ENCODE results near the gene GLDC.
"Not testable (repeated sequence)": the region's sequence is repeated elsewhere in the genome, so short reads cannot be mapped to it uniquely, and the experiment has no call there.

Gene GLDC

DNA sequence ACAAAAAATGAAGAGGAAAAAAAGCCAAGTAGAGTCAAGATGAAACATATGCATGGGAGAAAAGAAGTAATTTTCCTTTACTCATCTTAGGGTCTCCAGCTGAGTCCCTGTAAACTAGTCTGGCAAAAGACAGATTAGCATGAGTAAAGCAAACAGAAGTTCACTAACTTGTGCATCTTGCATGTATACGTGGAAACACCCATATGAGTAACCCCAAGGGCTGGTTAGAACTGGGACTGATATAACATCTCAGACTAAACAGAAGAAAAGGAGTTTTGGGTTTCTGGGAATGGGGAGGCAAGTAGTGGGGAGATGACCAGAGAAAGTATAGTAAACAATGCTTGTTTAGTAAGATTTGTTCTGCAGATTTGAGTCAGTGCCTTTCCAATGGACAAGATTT is 20.1 kb upstream of the GLDC start:
- in situ Hi-C loops (cut with MboI; ENCODE audit: low sequenced_read_pairs): no loop called here

DNA sequence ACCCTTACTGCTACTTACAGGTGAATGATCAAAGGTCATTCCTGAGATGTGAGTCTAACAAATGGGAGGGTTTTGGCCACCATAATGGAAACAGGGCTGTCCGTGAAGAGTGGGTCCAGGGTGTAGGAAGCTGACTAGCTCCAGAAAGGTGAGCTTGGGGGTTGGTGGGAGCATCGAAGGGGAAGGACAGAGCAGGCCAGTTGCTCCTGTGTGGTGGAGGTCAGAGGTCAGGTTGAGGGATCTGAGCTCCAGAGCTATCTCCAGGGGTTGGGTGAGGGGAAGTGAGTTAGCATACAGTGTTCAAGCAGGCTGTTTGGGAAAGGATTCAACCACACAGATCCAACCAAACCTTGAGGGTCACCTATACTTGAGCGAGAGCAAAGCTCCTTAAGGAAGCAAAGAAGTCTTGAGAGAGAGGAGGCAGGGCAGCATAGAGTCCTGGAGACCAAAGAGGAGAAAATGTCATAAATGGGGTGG is 18.7 kb upstream of the GLDC start:
- in situ Hi-C loops (cut with MboI; ENCODE audit: low sequenced_read_pairs): no loop called here

DNA sequence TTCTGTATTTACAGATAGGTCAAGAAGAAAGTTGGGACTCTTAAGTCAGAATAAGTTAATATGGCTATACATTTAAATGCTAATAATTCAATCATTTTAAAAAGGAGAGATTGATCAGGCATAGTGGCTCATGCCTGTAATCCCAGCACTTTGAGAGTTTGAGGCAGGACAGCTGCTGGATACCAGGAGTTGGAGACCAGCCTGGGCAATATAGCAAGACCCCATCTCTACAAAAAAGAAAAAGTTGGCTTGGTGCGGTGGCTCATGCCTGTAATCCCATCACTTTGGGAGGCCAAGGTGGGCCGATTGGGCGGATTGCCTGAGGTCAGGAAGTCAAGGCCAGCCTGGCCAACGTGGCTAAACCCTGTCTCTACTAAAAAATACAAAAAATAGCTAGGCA is 15.0 kb upstream of the GLDC start:
- in situ Hi-C loops (cut with MboI; ENCODE audit: low sequenced_read_pairs): no loop called here

DNA sequence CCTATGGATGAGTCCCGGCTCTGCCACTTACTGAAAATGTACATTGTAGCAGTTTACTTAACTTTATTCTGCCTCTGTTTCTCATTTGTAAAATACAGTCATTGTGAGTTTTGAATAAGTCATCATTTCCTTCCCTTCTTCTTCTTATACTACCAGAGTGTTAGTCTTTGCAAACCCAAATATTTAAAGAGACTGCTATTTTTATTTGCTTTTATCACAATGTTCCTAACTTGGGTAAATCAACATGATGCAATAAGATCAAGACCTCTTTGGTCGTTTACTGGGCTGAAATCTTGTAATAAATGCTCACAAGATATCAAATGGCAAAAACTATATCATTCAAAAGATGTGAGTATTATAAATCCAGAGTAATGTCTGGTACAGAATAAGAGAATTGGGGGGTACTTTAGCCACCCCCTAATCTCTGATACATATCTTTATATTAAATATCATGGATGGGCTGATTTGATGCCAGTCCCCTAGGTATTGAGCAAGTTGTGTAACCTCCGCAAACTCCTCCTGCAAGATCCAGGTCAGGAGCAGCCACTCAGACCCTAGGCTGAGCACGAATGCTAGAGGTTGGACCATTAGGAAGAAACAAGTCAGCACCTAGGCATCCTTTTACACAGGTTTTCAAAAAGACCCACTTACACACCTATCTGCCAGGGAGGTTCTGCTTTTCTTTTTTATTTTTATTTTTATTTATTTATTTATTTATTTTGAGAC is 13.3 kb upstream of the GLDC start:
- in situ Hi-C loops (cut with MboI; ENCODE audit: low sequenced_read_pairs): no loop called here

DNA sequence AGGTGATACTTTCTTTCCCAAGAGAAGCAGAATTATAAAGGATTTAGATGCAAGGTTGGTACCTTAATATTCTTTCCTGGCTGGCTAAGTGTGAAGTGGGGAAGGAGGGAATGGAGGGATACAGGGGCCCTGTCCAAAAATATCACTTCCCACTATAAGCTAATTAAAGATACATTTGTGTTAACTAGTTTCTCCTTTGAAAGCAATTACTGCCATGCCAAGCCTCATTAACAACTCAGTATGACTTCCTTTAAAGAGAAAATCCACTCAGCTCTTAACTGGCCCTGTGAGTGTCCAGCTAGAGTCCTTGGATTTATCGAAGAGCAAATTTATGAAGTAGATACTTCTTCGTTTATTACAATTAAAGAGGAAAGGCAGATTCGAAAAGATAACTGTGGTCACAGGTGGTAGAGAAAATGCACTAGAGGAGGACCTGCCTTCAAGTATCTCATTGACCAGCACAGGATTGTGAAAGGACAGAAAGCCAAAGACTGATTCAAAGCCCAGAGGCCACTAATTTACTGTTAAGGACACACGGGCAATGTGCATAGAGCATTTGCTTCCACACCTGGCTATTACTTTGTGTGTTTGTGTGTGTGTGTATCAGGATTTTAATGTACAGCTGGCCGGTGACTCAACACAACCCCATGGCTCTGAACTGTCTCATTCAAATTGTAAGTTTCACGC is 11.2 kb upstream of the GLDC start:
- in situ Hi-C loops (cut with MboI; ENCODE audit: low sequenced_read_pairs): no loop called here

DNA sequence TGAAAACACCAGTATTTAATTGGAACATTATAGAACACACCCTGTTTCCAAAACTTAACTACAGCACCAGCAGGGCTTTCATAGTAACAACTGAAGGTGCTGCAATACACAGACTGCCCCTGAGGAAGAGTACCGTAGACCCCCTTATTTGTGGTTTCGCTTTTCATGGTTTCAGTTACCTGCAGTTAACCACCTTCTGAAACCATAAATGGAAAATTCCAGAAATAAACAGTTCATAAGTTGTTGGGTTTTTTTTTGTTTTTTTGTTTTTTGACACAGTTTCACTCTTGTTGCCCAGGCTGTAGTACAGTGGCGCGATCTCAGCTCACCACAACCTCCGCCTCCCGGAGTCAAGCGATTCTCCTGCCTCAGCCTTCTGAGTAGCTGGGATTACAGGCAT is 9.5 kb upstream of the GLDC start:
- in situ Hi-C loops (cut with MboI; ENCODE audit: low sequenced_read_pairs): no loop called here

DNA sequence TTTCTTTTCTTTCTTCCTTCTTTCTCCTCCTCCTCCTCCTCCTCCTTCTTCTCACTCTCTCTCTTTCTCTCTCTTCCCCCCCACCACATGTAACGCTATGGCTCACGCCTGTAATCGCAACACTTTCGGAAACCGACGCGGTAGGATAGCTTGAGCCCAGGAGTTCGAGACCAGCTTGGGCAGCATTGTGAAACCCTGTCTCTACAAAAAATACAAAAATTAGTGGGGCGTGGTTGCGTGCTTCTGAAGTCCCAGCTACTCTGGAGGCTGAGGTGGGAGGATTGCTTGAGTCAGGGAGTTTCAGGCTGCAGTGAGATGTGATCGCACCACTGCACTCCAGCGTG is 736 bp upstream of the GLDC start:
- in situ Hi-C loops (cut with MboI; ENCODE audit: low sequenced_read_pairs): no loop called here

DNA sequence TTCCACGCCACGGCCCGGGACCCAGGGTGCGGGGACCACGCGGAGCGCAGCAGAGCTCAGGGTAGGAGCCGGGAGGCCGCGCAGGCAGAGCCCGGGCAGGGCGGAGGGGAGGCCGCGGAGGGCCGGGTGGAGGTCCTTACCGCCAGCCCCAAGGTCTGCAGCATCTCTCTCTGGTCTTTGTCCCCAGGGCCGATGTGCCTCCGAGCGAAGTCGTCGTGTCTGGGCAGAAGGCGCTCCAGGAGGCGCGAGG is 499 bp downstream of the GLDC start:
- in situ Hi-C loops (cut with MboI; ENCODE audit: low sequenced_read_pairs): not testable (repeated sequence)

DNA sequence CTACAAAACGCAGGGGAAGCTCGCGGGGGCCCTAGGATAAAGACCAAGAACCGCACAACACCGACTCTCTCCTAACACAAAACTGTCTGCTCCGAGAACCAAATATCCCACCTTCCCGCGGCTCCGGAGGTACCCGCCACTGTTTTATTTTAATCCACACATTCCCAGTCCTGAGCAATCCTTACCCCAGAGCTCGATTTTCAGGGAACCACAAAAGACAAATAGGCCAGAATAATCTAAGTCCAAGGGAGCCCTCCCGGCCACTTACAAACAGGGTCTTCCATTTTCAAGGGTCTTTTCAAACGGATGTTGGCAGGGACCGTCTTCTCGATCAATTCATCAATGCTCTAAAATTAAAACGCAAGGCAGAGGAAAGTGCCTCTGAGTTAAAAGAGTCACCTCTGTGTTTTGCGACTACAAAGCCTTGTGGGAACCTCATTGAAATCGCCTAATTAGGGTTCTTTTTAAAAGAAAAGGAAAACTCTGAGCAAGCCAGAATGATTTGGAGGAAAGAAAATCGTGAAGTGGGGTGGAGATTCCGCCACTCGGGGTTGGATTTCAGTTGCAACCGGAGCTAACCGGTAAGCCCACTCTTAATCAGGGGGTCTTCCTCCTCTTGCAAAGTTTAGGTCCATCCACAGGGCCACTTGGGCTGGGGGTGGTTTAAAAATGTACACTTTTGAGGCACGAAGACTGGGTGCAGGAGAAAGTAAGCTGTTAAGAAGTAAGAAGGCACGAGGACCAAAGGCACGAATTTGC is 1.0 kb downstream of the GLDC start:
- in situ Hi-C loops (cut with MboI; ENCODE audit: low sequenced_read_pairs): no loop called here

DNA sequence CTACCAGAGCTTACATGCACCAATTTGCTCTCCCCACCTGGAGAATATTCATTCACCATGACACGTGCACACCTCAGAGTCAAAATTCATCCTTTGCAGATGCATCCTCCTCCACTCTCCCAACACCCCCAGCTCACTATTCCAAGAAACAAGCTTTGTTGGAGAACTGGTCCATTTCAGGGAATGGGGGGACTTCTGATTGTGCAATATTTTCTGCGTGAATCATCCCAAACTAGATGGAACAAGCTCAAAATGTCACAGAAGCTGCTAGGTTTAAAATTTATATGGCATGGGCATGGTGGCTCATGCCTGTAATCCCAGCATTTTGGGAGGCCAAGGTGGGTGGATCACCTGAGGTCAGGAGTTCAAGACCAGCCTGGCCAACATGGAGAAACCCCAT is 3.6 kb downstream of the GLDC start:
- in situ Hi-C loops (cut with MboI; ENCODE audit: low sequenced_read_pairs): no loop called here

DNA sequence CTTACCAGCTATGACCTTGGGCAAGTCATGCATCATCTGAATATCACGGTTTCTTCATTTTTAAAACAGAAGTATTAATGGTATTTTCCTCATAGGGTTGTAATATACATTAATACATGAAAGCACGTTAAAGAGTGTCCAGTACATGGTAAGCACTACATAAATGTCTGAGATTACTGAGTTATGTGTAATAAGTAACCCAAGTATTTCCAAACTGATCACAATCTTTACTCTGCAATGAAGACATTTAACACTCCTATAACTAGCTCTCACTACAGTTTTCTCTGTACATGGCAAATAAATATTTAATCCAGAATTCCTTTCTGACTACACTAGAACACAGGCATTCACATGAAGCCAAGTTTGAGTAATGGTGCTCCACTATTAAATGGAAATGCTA is 4.0 kb downstream of the GLDC start:
- in situ Hi-C loops (cut with MboI; ENCODE audit: low sequenced_read_pairs): no loop called here

DNA sequence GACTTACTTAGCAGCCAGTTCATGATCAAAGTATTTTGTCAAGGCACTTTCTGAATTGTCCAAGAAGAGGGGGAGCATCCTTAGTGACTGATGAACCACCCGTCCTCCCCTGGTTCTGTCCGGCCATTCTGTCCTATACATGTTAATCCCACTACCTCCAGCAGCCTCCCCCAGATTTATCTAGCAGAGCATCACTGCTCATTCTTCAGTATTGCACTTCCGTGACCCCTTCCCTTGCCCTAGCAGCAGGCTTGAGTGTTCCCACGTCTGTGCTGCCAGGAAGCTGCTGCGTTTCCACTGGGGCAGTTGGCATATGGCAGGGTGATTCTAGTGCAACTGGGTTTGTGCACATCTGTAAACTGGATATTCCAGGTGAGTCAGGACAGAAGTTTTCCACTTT is 4.5 kb downstream of the GLDC start:
- in situ Hi-C loops (cut with MboI; ENCODE audit: low sequenced_read_pairs): no loop called here

DNA sequence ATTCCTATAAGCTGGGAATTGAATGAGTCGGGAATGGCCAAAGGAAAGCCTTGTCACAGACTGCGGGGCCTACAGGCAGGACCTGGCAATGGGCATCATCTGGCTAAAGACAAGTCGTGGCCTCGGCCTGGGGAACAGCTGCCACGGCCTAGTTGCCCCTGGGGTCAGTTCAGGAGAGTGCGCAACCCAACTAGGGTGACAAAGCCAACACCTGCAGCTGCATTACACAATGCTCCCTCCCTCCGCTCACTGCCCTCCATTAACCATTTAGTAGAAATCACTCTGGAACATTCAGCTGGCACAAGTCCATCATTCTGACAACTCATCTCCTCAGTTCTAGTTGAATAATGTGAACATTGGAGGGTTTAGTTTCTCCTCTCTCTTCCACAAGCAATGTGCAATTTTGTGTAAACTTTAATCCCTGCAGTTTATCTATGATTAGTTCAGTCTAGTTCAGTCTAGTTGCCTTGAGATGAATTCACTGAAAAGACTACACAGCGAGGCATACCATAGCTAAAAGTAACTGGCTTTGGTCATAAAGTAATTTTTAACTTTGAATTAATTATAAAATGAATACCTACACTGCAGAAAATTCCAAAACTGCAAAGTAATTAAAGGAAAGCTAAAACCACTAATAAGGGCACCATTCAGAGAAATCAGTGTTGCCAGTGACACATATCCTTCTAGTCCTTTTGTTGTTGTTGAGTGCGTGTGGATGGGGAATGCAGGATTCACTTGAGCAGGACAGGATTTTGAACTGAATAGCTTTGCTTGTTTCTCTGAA is 5.1 kb downstream of the GLDC start:
- in situ Hi-C loops (cut with MboI; ENCODE audit: low sequenced_read_pairs): no loop called here

DNA sequence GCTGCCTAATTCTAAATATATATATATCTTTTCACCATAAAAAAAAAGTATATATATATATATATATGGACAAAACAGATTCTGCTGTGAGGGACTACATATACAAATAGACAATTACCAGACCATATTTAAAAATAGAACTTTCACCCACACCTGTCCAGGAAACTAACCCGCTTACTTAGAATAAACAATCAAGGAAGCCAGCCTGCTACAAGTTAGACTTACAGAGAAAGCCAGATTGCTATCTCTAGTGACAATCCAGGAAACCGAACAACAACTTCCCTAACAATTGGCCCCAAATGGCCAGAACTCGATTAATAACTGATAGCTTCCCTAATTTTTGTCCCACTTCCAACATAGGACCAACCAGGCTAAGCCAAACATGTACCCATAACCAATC is 5.9 kb downstream of the GLDC start:
- in situ Hi-C loops (cut with MboI; ENCODE audit: low sequenced_read_pairs): no loop called here

DNA sequence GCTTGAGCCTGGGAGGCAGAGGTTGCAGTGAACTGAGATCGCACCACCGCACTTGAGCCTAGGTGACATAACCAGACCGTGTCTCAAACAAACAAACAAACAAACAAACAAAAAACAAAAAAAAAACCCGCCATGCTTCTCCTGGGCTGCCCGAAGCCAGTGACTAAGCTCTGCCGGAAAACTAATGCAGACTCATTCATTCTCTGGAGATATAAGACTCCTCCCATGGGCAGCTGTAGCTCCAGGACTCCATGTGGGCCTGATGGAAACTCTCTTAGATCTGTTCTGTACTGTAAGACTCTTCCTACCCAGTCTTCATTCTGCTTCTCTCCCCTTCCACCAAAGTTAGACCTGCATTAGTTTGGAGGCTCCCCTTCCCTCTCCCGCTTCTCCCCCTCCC is 11.1 kb downstream of the GLDC start:
- in situ Hi-C loops (cut with MboI; ENCODE audit: low sequenced_read_pairs): no loop called here

DNA sequence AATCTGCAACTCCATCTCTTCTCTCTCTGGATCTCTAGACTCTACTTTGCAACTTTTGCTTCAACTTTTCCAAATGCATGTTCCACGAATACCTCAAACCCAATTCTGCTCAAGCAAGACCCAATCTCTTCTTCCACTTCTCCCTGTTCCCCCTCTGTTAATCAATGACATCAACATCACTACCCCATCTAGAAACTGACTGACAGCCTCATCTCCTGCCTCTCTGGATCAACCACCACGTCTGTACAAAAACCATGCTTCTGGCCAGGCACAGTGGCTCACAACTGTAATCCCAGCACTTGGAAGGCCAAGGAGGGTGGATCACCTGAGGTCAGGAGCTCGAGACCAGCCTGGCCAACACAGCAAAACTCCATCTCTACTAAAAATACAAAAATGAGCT is 12.2 kb downstream of the GLDC start:
- in situ Hi-C loops (cut with MboI; ENCODE audit: low sequenced_read_pairs): no loop called here

DNA sequence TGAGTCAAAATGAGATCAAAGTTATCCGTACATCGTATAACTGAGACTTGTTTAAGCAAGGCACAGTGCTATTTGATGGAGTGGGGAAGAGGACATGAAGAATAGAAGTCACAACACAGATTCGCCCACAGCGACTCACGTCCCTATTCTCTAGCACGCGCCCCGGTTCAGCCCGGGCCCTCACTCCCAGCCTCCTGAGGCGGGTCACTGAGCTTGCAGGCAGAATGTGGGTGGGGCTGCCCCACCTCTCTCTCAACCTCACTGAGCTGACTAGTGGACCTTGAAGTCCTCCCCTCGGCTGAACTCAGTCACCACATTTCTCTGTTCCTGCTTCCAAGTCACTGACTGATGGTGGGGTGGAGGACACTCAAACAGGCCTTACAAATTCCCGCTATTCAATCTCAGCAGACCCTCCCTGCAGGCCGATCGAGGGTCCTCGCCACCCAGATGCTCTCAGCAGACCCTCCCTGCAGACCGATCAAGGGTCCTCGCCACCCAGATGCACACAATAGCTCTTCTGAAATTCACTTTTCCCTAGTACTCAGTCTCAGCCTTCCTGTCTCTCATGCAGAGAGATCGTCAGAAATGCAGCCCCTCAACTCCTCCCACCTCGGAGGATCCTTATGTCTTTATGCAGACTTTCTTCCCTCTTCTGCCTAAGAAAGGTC is 12.9 kb downstream of the GLDC start:
- in situ Hi-C loops (cut with MboI; ENCODE audit: low sequenced_read_pairs): no loop called here

DNA sequence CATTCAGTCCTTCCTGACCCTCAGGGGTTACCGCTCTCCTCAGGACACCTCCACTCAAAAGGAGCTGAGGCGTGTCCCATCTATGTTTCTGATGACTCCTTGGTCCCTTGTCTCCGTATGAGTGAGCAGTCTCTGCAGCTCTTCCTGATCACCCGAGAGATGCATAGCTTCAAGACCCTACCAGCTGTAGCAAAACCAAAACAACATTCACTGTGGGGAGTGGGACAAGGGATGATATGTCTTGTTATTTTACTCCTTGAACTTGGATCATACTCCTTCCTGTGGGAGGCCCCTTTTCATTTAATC is 14.4 kb downstream of the GLDC start:
- in situ Hi-C loops (cut with MboI; ENCODE audit: low sequenced_read_pairs): no loop called here

DNA sequence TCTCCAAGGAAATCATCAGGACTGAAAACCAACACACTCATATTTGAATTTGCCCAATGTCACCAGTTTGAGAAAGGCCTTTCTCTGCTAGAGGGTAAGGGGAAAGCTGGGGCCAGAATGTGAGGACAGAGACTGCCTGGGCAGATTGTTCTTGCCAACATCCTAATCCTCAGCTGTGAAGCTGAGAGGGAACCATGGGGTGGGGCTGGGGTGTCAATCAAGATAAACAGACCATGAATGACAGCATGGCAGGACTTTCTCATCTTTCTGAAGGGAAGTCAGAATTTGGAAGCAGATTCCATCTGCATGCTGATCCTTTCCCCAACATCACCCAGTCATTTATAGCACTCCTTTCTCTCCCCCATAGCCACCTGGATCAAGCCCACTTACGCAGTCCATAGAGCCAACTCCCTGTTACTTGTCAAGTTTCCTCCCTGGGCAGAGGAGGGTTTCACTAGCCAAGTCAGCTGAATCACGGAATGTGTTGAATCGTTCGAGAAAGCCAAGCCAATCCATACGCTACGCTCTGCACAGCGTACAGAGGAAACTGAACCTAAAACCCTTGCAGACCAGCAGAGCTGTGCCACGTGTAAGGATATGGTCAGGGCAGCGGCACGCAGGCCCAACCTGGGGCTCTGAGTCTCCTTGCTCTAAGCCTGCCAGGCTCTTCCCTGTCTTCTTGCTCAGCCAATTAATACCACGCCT is 14.9 kb downstream of the GLDC start:
- in situ Hi-C loops (cut with MboI; ENCODE audit: low sequenced_read_pairs): no loop called here

DNA sequence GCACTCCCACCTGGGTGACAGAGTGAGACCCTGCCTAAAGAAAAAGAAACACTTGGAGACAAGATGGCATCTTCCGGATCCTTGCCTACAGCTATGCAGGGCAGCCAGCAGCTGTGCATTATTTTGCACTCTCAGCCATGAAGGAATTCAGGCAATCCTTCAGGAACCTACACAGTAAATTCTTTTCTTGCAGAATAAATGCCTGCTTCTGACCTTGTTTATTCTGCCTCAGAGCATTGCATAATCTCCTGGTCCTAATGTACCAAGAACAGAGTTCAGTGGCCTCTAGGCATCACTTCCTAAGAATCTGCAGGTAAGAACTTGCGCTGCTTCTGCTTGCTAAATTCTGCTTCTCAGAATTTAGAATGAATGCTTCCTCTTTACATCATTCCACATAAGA is 16.8 kb downstream of the GLDC start:
- in situ Hi-C loops (cut with MboI; ENCODE audit: low sequenced_read_pairs): no loop called here

DNA sequence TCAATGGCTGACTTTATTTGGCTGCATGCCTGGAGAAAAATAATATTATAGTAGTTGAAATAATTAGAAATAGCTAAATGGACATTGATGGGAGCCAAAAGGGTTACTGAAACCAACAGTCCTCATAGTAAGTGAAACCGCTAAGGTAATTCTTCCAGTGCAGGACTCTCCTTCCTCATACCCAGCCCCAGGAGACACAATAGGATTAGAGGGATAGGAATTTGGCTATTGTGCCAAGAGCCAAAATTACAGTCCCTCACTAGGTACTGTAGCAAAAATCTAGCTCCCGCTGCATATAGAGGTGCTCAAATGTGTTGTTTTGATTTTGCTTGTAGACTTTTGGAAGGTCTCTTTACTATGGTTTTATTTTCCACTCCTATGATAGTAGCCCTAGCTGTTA is 20.2 kb downstream of the GLDC start:
- in situ Hi-C loops (cut with MboI; ENCODE audit: low sequenced_read_pairs): no loop called here

Measured in hTERT RPE-1 (cell line).